Mesenchymal stem cell (in vitro differentiated cells and primary cell): ENCODE results near the gene SEMA4D.

Experiments used
- DNase-seq: peaks from one replicate; pipeline ENCODE4 v3.0.0-alpha.2; 2013
- H2AFZ ChIP-seq: one replicate; pipeline ENCODE4 v1.6.1; 2013; ENCODE audit warnings: low read depth, mild to moderate bottlenecking, control low read depth, inconsistent platforms, low read length, moderate library complexity
- H2AK5ac ChIP-seq: 2 replicates; pipeline ENCODE4 v1.6.1; 2013; ENCODE audit warnings: low read length, moderate library complexity, mild to moderate bottlenecking, inconsistent platforms; ENCODE audit not compliant: severe bottlenecking
- H2BK120ac ChIP-seq: one replicate; pipeline ENCODE4 v1.6.1; 2013; ENCODE audit warnings: low read depth, mild to moderate bottlenecking, inconsistent platforms, low read length, moderate library complexity
- H2BK12ac ChIP-seq, 2 experiments: one replicate each; pipeline ENCODE4 v1.6.1; 2013; ENCODE audit warnings: inconsistent platforms in 2 of 2, low read length in 2 of 2, mild to moderate bottlenecking in 2 of 2, moderate library complexity in 2 of 2, control low read depth in 1 of 2
- H2BK15ac ChIP-seq: one replicate; pipeline ENCODE4 v1.6.1; 2013; ENCODE audit warnings: mild to moderate bottlenecking, low read depth, inconsistent platforms; ENCODE audit not compliant: poor library complexity, severe bottlenecking
- H2BK5ac ChIP-seq: 2 replicates; pipeline ENCODE4 v1.6.1; 2013; ENCODE audit warnings: low read depth, mild to moderate bottlenecking, low read length, control low read depth, inconsistent platforms; ENCODE audit not compliant: poor library complexity, severe bottlenecking
- H3K14ac ChIP-seq, 2 experiments: one replicate each; pipeline ENCODE4 v1.6.1; 2013; ENCODE audit warnings: inconsistent platforms in 2 of 2, low read length in 2 of 2, control low read depth in 1 of 2, mild to moderate bottlenecking in 1 of 2, moderate library complexity in 1 of 2
- H3K18ac ChIP-seq, 2 experiments: one replicate each; pipeline ENCODE4 v1.6.1; 2013; ENCODE audit warnings: inconsistent platforms in 2 of 2, low read length in 2 of 2, control low read depth in 1 of 2, low read depth in 1 of 2, mild to moderate bottlenecking in 1 of 2
- H3K23ac ChIP-seq, 2 experiments: one replicate each; pipeline ENCODE4 v1.6.1; 2013; ENCODE audit warnings: inconsistent platforms in 2 of 2, low read length in 2 of 2, mild to moderate bottlenecking in 2 of 2, moderate library complexity in 2 of 2, control low read depth in 1 of 2
- H3K27ac ChIP-seq: 2 replicates; pipeline ENCODE4 v1.5.1; 2013; ENCODE audit warnings: mild to moderate bottlenecking, moderate library complexity, low read length, control low read depth, inconsistent platforms; ENCODE audit not compliant: poor library complexity, severe bottlenecking
- H3K27me3 ChIP-seq, 2 experiments: 2 replicates each; pipeline versions ENCODE4 v1.6.1 to v1.7.0; 2013; ENCODE audit warnings: low read length in 2 of 2, mild to moderate bottlenecking in 2 of 2, moderate library complexity in 2 of 2, control low read depth in 1 of 2, inconsistent platforms in 1 of 2; ENCODE audit not compliant: control insufficient read depth in 1 of 2, insufficient read depth in 1 of 2
- H3K36me3 ChIP-seq, 2 experiments: 2 replicates each; pipeline versions ENCODE4 v1.6.1 to v1.7.0; 2013; ENCODE audit warnings: low read length in 2 of 2, control low read depth in 1 of 2, inconsistent platforms in 1 of 2, low read depth in 1 of 2, mild to moderate bottlenecking in 1 of 2; ENCODE audit not compliant: insufficient read depth in 2 of 2, control insufficient read depth in 1 of 2
- H3K4ac ChIP-seq, 2 experiments: one replicate each; pipeline ENCODE4 v1.6.1; 2013; ENCODE audit warnings: inconsistent platforms in 2 of 2, low read length in 2 of 2, mild to moderate bottlenecking in 2 of 2, moderate library complexity in 2 of 2, control low read depth in 1 of 2, low read depth in 1 of 2
- H3K4me1 ChIP-seq: 2 replicates; pipeline ENCODE4 v1.6.1; 2013; ENCODE audit warnings: low read depth, low read length, control low read depth; ENCODE audit not compliant: control insufficient read depth, insufficient read depth
- H3K4me2 ChIP-seq: 2 replicates; pipeline ENCODE4 v1.6.1; 2013; ENCODE audit warnings: low read length, mild to moderate bottlenecking, inconsistent platforms; ENCODE audit not compliant: poor library complexity, severe bottlenecking
- H3K4me3 ChIP-seq, 2 experiments: 2 replicates each; pipeline versions ENCODE4 v1.5.1 to v1.7.0; 2013; ENCODE audit warnings: low read length in 2 of 2, mild to moderate bottlenecking in 2 of 2, control low read depth in 1 of 2, low read depth in 1 of 2; ENCODE audit not compliant: insufficient read depth in 1 of 2
- H3K79me1 ChIP-seq: replicated peaks from 2 replicates; pipeline ENCODE4 v1.6.1; 2013; ENCODE audit warnings: mild to moderate bottlenecking, control low read depth, low read length, inconsistent platforms; ENCODE audit not compliant: poor library complexity, severe bottlenecking
- H3K9ac ChIP-seq: 2 replicates; pipeline ENCODE4 v1.7.0; 2013; ENCODE audit warnings: mild to moderate bottlenecking, low read length, moderate library complexity
- H3K9me3 ChIP-seq: 2 replicates; pipeline ENCODE4 v1.7.0; 2013; ENCODE audit warnings: mild to moderate bottlenecking, low read length; ENCODE audit not compliant: control insufficient read depth
- H4K8ac ChIP-seq: one replicate; pipeline ENCODE4 v1.6.1; 2013; ENCODE audit warnings: inconsistent platforms, mild to moderate bottlenecking, low read length, moderate library complexity
- H4K91ac ChIP-seq: one replicate; pipeline ENCODE4 v1.6.1; 2013; ENCODE audit warnings: mild to moderate bottlenecking, low read length, inconsistent platforms
- WGBS: methylation state at CpG from one replicate; pipeline ENCODE4 v1.1.7; 2013; ENCODE audit warnings: mixed read lengths; 5-methylcytosine and 5-hydroxymethylcytosine counted together

SEMA4D gene

GRCh38 chr9:89390578-89391116 is 107.3 kb downstream of the SEMA4D start:
- Histone ChIP-seq H3K9me3 (no peaks in the 10 kb centered on the region), H3K4me2 (no peak overlapping the region), H3K27ac (peak overlapping the region; percentile 28), H3K14ac (no peak overlapping the region), H2BK5ac (no peak overlapping the region), H4K91ac (no peak overlapping the region), H2AK5ac (no peak overlapping the region), H3K9ac (no peak overlapping the region), H3K4me3 (no peak overlapping the region), H3K36me3 (peaks cover 0 to 79% of the 10 kb centered on the region in 2 experiments), H2AFZ (no peak overlapping the region), H4K8ac (no peak overlapping the region), H3K18ac (peak overlapping the region in 1 of 2 experiments; percentile 54), H2BK12ac (peak overlapping the region in 1 of 2 experiments; percentile 87), H2BK15ac (no peak overlapping the region), H3K79me1 (no peaks in the 10 kb centered on the region), H2BK120ac (no peak overlapping the region), H3K23ac (no peak overlapping the region), H3K4me1 (peaks cover 22% of the 10 kb centered on the region), H3K4ac (peak overlapping the region in 1 of 2 experiments; percentile 11), H3K27me3 (no peaks in the 10 kb centered on the region)
- no peak for DNase-seq
- 96% methylated on average over 4 of the region's 5 CpGs for WGBS

GRCh38 chr9:89390068-89390555 is 107.8 kb downstream of the SEMA4D start:
- no peak overlapping the region for H3K23ac ChIP-seq
- H4K91ac ChIP-seq, result no peak overlapping the region
- peak overlapping the region in 1 of 2 experiments; percentile 30 for H3K4ac ChIP-seq
- H2BK12ac ChIP-seq, result peak overlapping the region in 1 of 2 experiments; percentile 83
- H2AFZ ChIP-seq, result no peak overlapping the region
- peaks cover 0 to 84% of the 10 kb centered on the region in 2 experiments for H3K36me3 ChIP-seq
- no peak overlapping the region for H2BK15ac ChIP-seq
- no peak overlapping the region for H4K8ac ChIP-seq
- H3K4me3 ChIP-seq, result no peak overlapping the region
- H3K79me1 ChIP-seq, result no peaks in the 10 kb centered on the region
- H3K9ac ChIP-seq, result no peak overlapping the region
- H2BK120ac ChIP-seq, result no peak overlapping the region
- peaks cover 22% of the 10 kb centered on the region for H3K4me1 ChIP-seq
- H2BK5ac ChIP-seq, result no peak overlapping the region
- DNase-seq, result no peak
- H2AK5ac ChIP-seq, result no peak overlapping the region
- H3K9me3 ChIP-seq, result no peaks in the 10 kb centered on the region
- H3K27ac ChIP-seq, result no peak overlapping the region
- H3K4me2 ChIP-seq, result no peak overlapping the region
- peak overlapping the region in 1 of 2 experiments; percentile 63 for H3K14ac ChIP-seq
- H3K18ac ChIP-seq, result peak overlapping the region in 1 of 2 experiments; percentile 46
- 96% methylated on average over 10 of the region's 10 CpGs for WGBS
- H3K27me3 ChIP-seq, result no peaks in the 10 kb centered on the region

DNA sequence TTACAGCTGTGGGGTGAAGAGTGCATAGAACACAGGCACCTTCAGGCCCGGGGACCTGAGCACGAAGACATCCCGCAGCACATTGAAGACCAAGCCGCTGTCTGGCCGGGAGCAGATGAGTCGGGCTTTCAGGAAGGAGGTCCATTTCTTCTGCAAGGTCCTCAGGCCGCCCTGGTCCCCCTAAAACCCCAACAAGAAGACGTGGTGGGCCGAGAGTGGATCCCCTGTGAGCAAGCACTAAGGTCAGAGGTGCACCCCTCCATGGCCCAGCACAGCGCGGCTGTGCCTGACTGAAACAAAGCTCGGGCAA is 109.1 kb downstream of the SEMA4D start:
- Histone ChIP-seq H3K23ac (no peak overlapping the region), H3K4me3 (no peak overlapping the region), H3K79me1 (no peaks in the 10 kb centered on the region), H4K8ac (no peak overlapping the region), H2BK12ac (peak overlapping the region; percentile 72 to 93), H3K27ac (no peak overlapping the region), H2AK5ac (no peak overlapping the region), H3K14ac (peak overlapping the region in 1 of 2 experiments; percentile 39), H4K91ac (peak overlapping the region; percentile 43), H3K9ac (no peak overlapping the region), H3K27me3 (no peaks in the 10 kb centered on the region), H2AFZ (no peak overlapping the region), H2BK15ac (no peak overlapping the region), H3K4ac (peak overlapping the region; percentile 12 to 52), H3K4me2 (no peak overlapping the region), H2BK120ac (no peak overlapping the region), H2BK5ac (no peak overlapping the region), H3K18ac (peak overlapping the region; percentile 64 to 68), H3K36me3 (peaks cover 0 to 84% of the 10 kb centered on the region in 2 experiments), H3K4me1 (peaks cover 22% of the 10 kb centered on the region), H3K9me3 (no peaks in the 10 kb centered on the region)
- WGBS, result 92% methylated on average over 12 of the region's 12 CpGs
- DNase-seq, result no peak

DNA sequence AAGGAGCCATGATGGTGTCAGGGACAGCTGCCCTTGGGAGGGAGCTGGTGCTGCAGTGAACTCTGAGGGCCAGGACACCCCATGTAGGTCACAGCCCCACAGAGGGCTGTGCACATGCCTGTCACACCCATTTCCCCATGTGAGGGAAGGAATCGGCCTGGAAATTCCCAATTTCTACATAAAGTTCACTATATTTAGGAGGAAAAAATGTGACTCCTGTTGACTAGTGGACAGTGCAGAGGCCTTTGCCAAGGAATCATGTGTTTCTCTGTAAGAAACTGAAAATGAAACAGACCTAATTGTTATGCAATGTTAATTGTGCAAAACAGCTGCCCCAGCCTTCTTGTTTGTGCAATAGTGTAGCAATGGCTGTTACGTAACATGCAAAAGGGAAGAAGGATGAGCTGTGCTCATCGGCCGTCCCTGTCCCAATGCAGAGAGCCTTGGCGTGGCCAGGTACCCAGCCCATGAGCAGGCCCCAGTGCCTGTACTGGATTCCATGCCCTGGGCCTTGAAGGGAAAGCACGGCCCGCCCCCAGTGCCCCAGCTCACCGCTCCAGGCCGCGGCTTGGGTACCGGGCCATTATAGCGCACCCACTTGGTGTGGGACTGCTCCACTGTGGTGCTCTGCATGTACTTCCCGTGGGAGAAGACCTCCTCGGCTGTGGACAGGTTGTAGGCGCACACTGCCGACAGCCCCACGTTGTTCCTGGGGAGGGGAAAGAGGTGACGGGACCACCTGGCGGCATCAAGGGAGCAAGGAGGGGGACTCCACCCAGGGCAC is 109.6 kb downstream of the SEMA4D start:
- Histone ChIP-seq H3K23ac (peak overlapping the region in 1 of 2 experiments; percentile 5), H3K27ac (no peak overlapping the region), H3K27me3 (no peaks in the 10 kb centered on the region), H2AFZ (peak overlapping the region; percentile 57), H3K79me1 (no peaks in the 10 kb centered on the region), H3K4me3 (no peak overlapping the region), H2AK5ac (no peak overlapping the region), H3K4ac (peak overlapping the region; percentile 15 to 73), H4K8ac (peak overlapping the region; percentile 82), H3K9me3 (no peaks in the 10 kb centered on the region), H4K91ac (peak overlapping the region; percentile 70), H3K36me3 (peaks cover 0 to 86% of the 10 kb centered on the region in 2 experiments), H3K4me1 (peaks cover 24% of the 10 kb centered on the region), H2BK5ac (no peak overlapping the region), H3K4me2 (no peak overlapping the region), H3K18ac (peak overlapping the region; percentile 73 to 78), H3K14ac (peak overlapping the region in 1 of 2 experiments; percentile 39), H3K9ac (peak overlapping the region; percentile 13), H2BK12ac (peak overlapping the region; percentile 72 to 93), H2BK120ac (no peak overlapping the region), H2BK15ac (no peak overlapping the region)
- DNase-seq, result peak; percentile 96
- WGBS, result 88% methylated on average over 18 of the region's 19 CpGs
